Neural cell (in vitro differentiated cells): ENCODE measurements around the gene SYT11.

Experiments
- EZH2 ChIP-seq: fragments of 200-600, 300-800 bp; shearing (Covaris generic), sonication (generic); IDR thresholded peaks from 2 replicates; pipeline ENCODE4 v1.6.1; 2014; ENCODE audit warnings: antibody characterized with exemption, low read length, borderline replicate concordance, mild to moderate bottlenecking; ENCODE audit not compliant: insufficient read depth, poor library complexity, severe bottlenecking
- POLR2AphosphoS5 ChIP-seq: IDR thresholded peaks from 2 replicates; pipeline ENCODE4 v1.6.1; 2012
- REST ChIP-seq: IDR thresholded peaks from 2 replicates; pipeline ENCODE4 v1.6.1; 2012; ENCODE audit warnings: borderline replicate concordance
- SMC3 ChIP-seq: fragments of 450-650 bp; conservative IDR thresholded peaks from 2 replicates; pipeline ENCODE4 v1.6.1; 2014; ENCODE audit warnings: antibody characterized with exemption, mild to moderate bottlenecking, moderate library complexity; ENCODE audit not compliant: poor library complexity
- TAF1 ChIP-seq: IDR thresholded peaks from 2 replicates; pipeline ENCODE4 v1.6.1; 2012; ENCODE audit warnings: low read depth
- TF ChIP-seq, protein P1 (sequence below): fragments of 450-650 bp; IDR thresholded peaks from 2 replicates; pipeline ENCODE4 v1.5.1; 2014; ENCODE audit warnings: antibody characterized with exemption, mild to moderate bottlenecking, moderate library complexity; ENCODE audit not compliant: poor library complexity, severe bottlenecking

DNA sequence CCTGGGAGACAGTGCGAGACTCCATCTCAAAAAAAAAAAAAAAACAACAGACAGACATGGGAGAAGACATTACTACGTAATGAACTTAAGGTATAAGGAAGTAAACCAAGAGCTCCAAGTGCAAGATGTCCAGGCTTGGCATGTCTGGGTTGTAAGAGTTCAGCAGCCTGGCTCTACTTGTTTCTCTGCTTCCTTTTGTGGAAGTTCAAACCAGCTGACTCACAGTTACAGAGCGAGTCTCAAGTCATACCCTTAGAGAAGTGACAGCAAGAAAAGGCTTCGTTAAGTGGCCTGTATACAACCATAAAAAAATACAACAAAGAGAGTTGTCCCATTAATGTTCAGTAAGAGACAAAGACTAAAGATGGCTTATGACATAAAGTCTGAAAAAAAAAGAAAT is 50.5 kb downstream of the SYT11 start:
- TF ChIP-seq SMC3 (no peak), REST (no peak), POLR2AphosphoS5 (no peak), EZH2 (no peak), TAF1 (no peak)
- TF ChIP-seq, protein P1, sequence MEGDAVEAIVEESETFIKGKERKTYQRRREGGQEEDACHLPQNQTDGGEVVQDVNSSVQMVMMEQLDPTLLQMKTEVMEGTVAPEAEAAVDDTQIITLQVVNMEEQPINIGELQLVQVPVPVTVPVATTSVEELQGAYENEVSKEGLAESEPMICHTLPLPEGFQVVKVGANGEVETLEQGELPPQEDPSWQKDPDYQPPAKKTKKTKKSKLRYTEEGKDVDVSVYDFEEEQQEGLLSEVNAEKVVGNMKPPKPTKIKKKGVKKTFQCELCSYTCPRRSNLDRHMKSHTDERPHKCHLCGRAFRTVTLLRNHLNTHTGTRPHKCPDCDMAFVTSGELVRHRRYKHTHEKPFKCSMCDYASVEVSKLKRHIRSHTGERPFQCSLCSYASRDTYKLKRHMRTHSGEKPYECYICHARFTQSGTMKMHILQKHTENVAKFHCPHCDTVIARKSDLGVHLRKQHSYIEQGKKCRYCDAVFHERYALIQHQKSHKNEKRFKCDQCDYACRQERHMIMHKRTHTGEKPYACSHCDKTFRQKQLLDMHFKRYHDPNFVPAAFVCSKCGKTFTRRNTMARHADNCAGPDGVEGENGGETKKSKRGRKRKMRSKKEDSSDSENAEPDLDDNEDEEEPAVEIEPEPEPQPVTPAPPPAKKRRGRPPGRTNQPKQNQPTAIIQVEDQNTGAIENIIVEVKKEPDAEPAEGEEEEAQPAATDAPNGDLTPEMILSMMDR, result no peak
